ENCODE measurements around the gene TARS3.

DNA sequence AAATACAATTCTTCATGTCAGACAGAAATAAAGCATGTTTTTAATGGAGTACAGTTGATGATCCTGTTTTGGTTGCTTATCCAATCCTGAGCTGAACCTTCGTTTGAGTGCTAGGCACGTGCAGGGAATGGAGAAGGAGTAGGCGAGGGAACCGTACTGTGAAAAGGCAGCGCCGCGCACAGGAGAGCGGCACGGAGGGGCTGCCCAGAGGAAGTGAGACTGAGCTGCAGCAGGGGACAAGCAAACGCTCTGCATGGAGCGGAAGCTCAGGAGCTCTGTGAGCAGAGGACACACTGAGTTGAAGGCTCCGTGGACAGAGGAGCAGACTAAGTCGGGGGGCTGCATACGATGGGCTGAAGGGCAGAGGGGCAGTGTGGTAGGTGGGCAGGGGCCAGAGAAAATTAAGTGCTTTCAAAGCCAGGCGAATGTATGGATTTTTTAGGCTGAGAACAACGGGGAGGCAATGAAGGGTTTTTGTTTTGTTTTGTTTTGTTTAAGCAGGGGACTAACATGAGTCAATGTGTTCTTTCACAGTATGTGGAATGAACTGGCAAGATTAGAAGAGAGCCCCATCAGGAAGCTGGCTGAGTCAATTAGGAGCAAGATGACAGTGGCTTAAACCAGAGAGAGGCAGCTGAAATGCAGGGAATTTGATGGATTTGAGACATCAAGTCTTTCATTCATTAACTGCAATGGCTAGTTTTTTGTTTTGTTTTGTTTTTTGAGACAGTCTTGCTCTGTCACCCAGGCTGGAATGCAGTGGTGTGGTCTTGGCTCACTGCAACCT lies 48.3 kb downstream of the TARS3 start:
- TF ChIP-seq, protein P1, sequence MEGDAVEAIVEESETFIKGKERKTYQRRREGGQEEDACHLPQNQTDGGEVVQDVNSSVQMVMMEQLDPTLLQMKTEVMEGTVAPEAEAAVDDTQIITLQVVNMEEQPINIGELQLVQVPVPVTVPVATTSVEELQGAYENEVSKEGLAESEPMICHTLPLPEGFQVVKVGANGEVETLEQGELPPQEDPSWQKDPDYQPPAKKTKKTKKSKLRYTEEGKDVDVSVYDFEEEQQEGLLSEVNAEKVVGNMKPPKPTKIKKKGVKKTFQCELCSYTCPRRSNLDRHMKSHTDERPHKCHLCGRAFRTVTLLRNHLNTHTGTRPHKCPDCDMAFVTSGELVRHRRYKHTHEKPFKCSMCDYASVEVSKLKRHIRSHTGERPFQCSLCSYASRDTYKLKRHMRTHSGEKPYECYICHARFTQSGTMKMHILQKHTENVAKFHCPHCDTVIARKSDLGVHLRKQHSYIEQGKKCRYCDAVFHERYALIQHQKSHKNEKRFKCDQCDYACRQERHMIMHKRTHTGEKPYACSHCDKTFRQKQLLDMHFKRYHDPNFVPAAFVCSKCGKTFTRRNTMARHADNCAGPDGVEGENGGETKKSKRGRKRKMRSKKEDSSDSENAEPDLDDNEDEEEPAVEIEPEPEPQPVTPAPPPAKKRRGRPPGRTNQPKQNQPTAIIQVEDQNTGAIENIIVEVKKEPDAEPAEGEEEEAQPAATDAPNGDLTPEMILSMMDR (IDR thresholded peaks at IDR 0.05), result no peak
- no peak for TF ChIP-seq POLR2A (IDR thresholded peaks at IDR 0.05)
